ENCODE results near the gene SPDEF. TPM values are rescaled to one million over a fixed set of nuclear protein-coding genes. Genes with fewer than 3 reads are reported as not detected.

SPDEF gene
- total and polyA plus RNA-seq, 2 donors (not counting 1 experiment from before 2014, with no cell fraction given), result 0.10 TPM; not detected in 1

GRCh38 chr6:34552620-34553019 lies 3.5 kb downstream of the SPDEF start:
- Histone ChIP-seq H2AFZ (ENCODE audit: insufficient read depth, low read depth, low read length, poor library complexity, severe bottlenecking) (no peak overlapping the region), H3K36me3 (replicated peaks in 1 of 2; ENCODE audit: control extremely low read depth in 1 of 2, control insufficient read depth in 1 of 2, extremely low read depth in 1 of 2, insufficient read depth in 2 of 2, low read length in 1 of 2) (no peaks in the 10 kb centered on the region), H3K9me3 (ENCODE audit: control extremely low read depth in 1 of 3, control insufficient read depth in 2 of 3, insufficient read depth in 1 of 3, low read length in 2 of 3) (peaks cover 0 to 4% (median 0%) of the 10 kb centered on the region in 3 donors), H4K20me1 (ENCODE audit: control insufficient read depth, insufficient read depth, low read length, poor library complexity, severe bottlenecking) (no peaks in the 10 kb centered on the region), H3K27ac (ENCODE audit: low read length in 2 of 2) (no peak overlapping the region), H3K27me3 (replicated peaks in 1 of 4; ENCODE audit: control extremely low read depth in 1 of 4, control insufficient read depth in 3 of 4, insufficient read depth in 4 of 4, low read length in 3 of 4) (no peaks in the 10 kb centered on the region), H3K4me3 (ENCODE audit: control extremely low read depth in 1 of 5, extremely low read depth in 1 of 5, insufficient read depth in 1 of 5, low read depth in 2 of 5, low read length in 4 of 5) (no peak overlapping the region), H3K4me1 (ENCODE audit: control insufficient read depth in 2 of 2, insufficient read depth in 2 of 2, low read length in 2 of 2) (peaks cover 0 to 6% of the 10 kb centered on the region in 2 donors), H3K4me2 (replicated peaks; ENCODE audit: low read depth, low read length, poor library complexity, severe bottlenecking) (no peak overlapping the region), H3K9ac (ENCODE audit: low read length) (no peak overlapping the region), H3K79me2 (ENCODE audit: control insufficient read depth, insufficient read depth, low read length) (no peaks in the 10 kb centered on the region)
- Mint-ChIP-seq H3K27me3 (peaks cover 4% of the 10 kb centered on the region), H3K9me3 (ENCODE audit: insufficient read depth) (no peaks in the 10 kb centered on the region), H3K4me1 (peaks cover 7% of the 10 kb centered on the region), H3K27ac (no peak overlapping the region), H3K4me3 (no peak overlapping the region)
- ChIA-PET CTCF (no interaction called here), POLR2A (no interaction called here)
- WGBS (ENCODE audit: insufficient coverage), result 93% methylated on average over 4 of the region's 5 CpGs
- no peak for DNase-seq
- ATAC-seq (ENCODE audit: low read depth), result no peak
- TF ChIP-seq EZH2 (IDR thresholded peaks at IDR 0.05; ENCODE audit: borderline replicate concordance, insufficient read depth, low read depth, low read length, poor library complexity, severe bottlenecking) (no peak), CTCF (IDR thresholded peaks at IDR 0.05) (no peak)
- intact Hi-C loops (cut with micrococcal nuclease), result no loop called here

- Histone ChIP-seq H3K27me3 (replicated peaks in 1 of 4; ENCODE audit: control extremely low read depth in 1 of 4, control insufficient read depth in 3 of 4, insufficient read depth in 4 of 4, low read length in 3 of 4) (no peaks in the 10 kb centered on the region), H3K79me2 (ENCODE audit: control insufficient read depth, insufficient read depth, low read length) (no peaks in the 10 kb centered on the region), H3K9me3 (ENCODE audit: control extremely low read depth in 1 of 3, control insufficient read depth in 2 of 3, insufficient read depth in 1 of 3, low read length in 2 of 3) (peaks cover 0 to 4% (median 0%) of the 10 kb centered on the region in 3 donors), H2AFZ (ENCODE audit: insufficient read depth, low read depth, low read length, poor library complexity, severe bottlenecking) (no peak overlapping the region), H3K4me2 (replicated peaks; ENCODE audit: low read depth, low read length, poor library complexity, severe bottlenecking) (no peak overlapping the region), H3K36me3 (replicated peaks in 1 of 2; ENCODE audit: control extremely low read depth in 1 of 2, control insufficient read depth in 1 of 2, extremely low read depth in 1 of 2, insufficient read depth in 2 of 2, low read length in 1 of 2) (no peaks in the 10 kb centered on the region), H3K9ac (ENCODE audit: low read length) (no peak overlapping the region), H4K20me1 (ENCODE audit: control insufficient read depth, insufficient read depth, low read length, poor library complexity, severe bottlenecking) (no peaks in the 10 kb centered on the region), H3K4me1 (ENCODE audit: control insufficient read depth in 2 of 2, insufficient read depth in 2 of 2, low read length in 2 of 2) (peaks cover 0 to 6% of the 10 kb centered on the region in 2 donors), H3K27ac (ENCODE audit: low read length in 2 of 2) (no peak overlapping the region), H3K4me3 (ENCODE audit: control extremely low read depth in 1 of 5, extremely low read depth in 1 of 5, insufficient read depth in 1 of 5, low read depth in 2 of 5, low read length in 4 of 5) (no peak overlapping the region)
- CTCF ChIA-PET, result no interaction called here
- H3K4me3 Mint-ChIP-seq, result no peak overlapping the region
- intact Hi-C loops (cut with micrococcal nuclease), result no loop called here
- no peak for ATAC-seq (ENCODE audit: low read depth)
- H3K4me1 Mint-ChIP-seq, result peaks cover 7% of the 10 kb centered on the region
- TF ChIP-seq CTCF (IDR thresholded peaks at IDR 0.05), result no peak
- no peak for TF ChIP-seq EZH2 (IDR thresholded peaks at IDR 0.05; ENCODE audit: borderline replicate concordance, insufficient read depth, low read depth, low read length, poor library complexity, severe bottlenecking)
- no peaks in the 10 kb centered on the region for H3K9me3 Mint-ChIP-seq (ENCODE audit: insufficient read depth)
- 95% methylated on average over 8 of the region's 8 CpGs for WGBS (ENCODE audit: insufficient coverage)
- no peak overlapping the region for H3K27ac Mint-ChIP-seq
- H3K27me3 Mint-ChIP-seq, result peaks cover 4% of the 10 kb centered on the region
- no peak for DNase-seq
- POLR2A ChIA-PET, result no interaction called here
Measured at GRCh38 chr6:34551720-34552119, 4.4 kb downstream of the SPDEF start.

Measured in B cell (primary cell).